Activated CD4-positive, alpha-beta T cell treated with anti-CD3 and anti-CD28 coated beads for 36 hours (primary cell): ENCODE results near the gene GALNT10. TPM values are rescaled to one million over a fixed set of nuclear protein-coding genes. Genes with fewer than 3 reads are reported as not detected.

Source experiments
- ATAC-seq: fragments of 200-7000 bp; cut with Tn5 transposase; one replicate; pipeline ENCODE4 v1.10.0; 2021; ENCODE audit warnings: mild to moderate bottlenecking, moderate library complexity
- CTCF ChIA-PET: fragments of 350-600 bp; sonication (Branson Sonifier 250); formaldehyde crosslinking; loops from one replicate; lab custom pipeline; 2021; ENCODE audit warnings: antibody characterized with exemption; lab: Charles Lee
- POLR2A ChIA-PET: fragments of 350-600 bp; sonication (Branson Sonifier 250); formaldehyde crosslinking; loops from one replicate; lab custom pipeline; 2021; ENCODE audit warnings: antibody characterized with exemption, inconsistent platforms; lab: Charles Lee
- DNase-seq: peaks from one replicate; pipeline ENCODE4 v3.0.0-alpha.2; 2020
- H3K27ac Mint-ChIP-seq: one replicate; pipeline ENCODE4 v1.8.0; 2021; ENCODE audit warnings: mixed read lengths
- H3K27me3 Mint-ChIP-seq: one replicate; pipeline ENCODE4 v1.8.0; 2021; ENCODE audit warnings: mixed read lengths
- H3K36me3 Mint-ChIP-seq: one replicate; pipeline ENCODE4 v1.8.0; 2021; ENCODE audit warnings: low read depth, mixed read lengths
- H3K4me1 Mint-ChIP-seq: one replicate; pipeline ENCODE4 v1.8.0; 2021; ENCODE audit warnings: mixed read lengths
- H3K4me3 Mint-ChIP-seq: one replicate; pipeline ENCODE4 v1.8.0; 2021; ENCODE audit warnings: mild to moderate bottlenecking, moderate library complexity, mixed read lengths
- H3K9me3 Mint-ChIP-seq: one replicate; pipeline ENCODE4 v1.8.0; 2021; ENCODE audit warnings: low read depth, mixed read lengths
- intact Hi-C, 2 experiments: fragments of 100-400 bp; cut with DNase I in 1 of 2; cut with micrococcal nuclease in 1 of 2; formaldehyde crosslinking; loops; one replicate each; pipeline versions ENCODE4 v1.14.2 to v1.15.1; 2022 to 2024; cut with DNase I, micrococcal nuclease
- total RNA-seq, 2 experiments: library from RNA; stranded (reverse); gene quantifications; one replicate each; pipeline ENCODE4 v1.2.3, GENCODE V29; 2021

The GALNT10 gene
- total RNA-seq, 2 experiments from 2014 or later: 29.9 to 49.1 TPM

DNA sequence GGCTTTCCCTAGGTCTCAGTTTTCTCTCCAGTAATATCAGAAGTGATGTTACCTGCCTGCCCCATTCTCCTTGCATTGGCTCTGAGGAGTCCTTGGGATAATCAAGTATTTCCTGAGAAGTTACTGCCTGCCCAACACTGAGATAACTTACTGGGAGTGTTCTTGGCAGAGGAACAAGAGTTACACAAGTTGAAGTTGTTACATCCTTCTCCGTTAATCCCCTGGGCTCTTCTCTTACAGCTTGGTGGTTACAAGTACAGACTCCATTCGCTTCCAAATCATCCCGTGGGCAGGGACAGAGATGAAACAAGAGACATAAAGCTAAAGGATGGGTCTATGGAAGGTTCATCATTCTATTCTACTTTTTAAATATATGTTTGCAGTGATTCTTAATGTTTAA, 181.2 kb downstream of the GALNT10 start:
- DNase-seq (no peak), ATAC-seq (no peak)
- Mint-ChIP-seq H3K4me1 (peaks cover 2% of the 10 kb centered on the region), H3K36me3 (peaks cover 7% of the 10 kb centered on the region), H3K27ac (no peak overlapping the region), H3K9me3 (no peaks in the 10 kb centered on the region), H3K27me3 (no peaks in the 10 kb centered on the region), H3K4me3 (no peak overlapping the region)
- CTCF ChIA-PET: interaction anchor here (0.6 kb wide), 1 partner anchor 14 kb away, joined by 3 read pairs; no protein-coding TSS in a partner anchor
- POLR2A ChIA-PET: no interaction called here
- intact Hi-C loops: no loop called here

- DNase-seq: no peak
- ATAC-seq: no peak
- H3K4me3 Mint-ChIP-seq: no peak overlapping the region
- intact Hi-C loops: no loop called here
- H3K36me3 Mint-ChIP-seq: peaks cover 13% of the 10 kb centered on the region
- H3K27ac Mint-ChIP-seq: no peak overlapping the region
- no peaks in the 10 kb centered on the region for H3K27me3 Mint-ChIP-seq
- CTCF ChIA-PET: no interaction called here
- H3K9me3 Mint-ChIP-seq: no peaks in the 10 kb centered on the region
- H3K4me1 Mint-ChIP-seq: no peaks in the 10 kb centered on the region
- POLR2A ChIA-PET: no interaction called here
These were observed 182.1 kb downstream of the GALNT10 start for GRCh38 chr5:154372661-154373060.

DNA sequence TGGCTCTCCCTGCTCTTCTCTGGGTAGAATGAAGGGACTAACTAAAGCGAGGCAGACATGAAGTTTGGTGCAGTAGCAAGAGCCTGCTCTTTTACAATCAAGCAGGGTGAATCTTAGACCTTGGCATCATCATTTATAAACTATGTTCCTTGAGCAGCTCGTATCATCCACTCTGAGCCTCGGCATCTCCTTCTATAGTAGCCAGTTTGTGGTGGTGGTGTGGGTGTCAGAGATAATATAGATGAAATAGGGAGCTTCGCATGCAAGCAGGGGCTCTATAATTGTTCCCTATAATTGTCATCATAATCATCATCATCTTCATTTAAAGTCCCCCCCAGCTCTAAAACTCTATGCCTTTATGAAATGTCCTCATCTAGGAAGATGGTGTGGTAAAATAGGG, 182.8 kb downstream of the GALNT10 start:
- CTCF ChIA-PET: no interaction called here
- no peaks in the 10 kb centered on the region for H3K9me3 Mint-ChIP-seq

DNA sequence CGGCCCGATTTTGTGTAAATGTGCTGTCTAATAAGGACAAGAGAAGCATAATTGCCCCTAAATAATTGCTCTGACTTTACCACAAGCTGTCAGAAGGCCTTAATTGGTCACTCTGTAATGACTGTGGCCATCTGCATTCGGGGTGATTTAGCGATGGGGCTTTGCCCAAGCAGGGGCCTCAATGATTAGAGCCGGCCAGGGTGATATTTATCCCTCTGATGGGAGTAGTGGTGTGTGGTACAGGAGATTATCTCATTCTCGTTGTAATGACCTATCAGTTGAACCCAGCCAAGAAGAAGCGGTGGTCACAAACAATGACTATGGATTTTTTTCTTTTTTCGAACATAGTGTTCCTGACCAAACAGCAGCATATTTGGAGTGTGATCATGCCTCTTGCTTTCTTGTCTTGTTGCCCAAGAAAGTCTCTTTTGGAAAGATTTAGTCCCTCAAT, 183.2 kb downstream of the GALNT10 start:
- no peak overlapping the region for H3K27ac Mint-ChIP-seq
- intact Hi-C loops: no loop called here
- H3K36me3 Mint-ChIP-seq: peaks cover 20% of the 10 kb centered on the region
- no peaks in the 10 kb centered on the region for H3K9me3 Mint-ChIP-seq
- ChIA-PET CTCF (no interaction called here), POLR2A (interaction anchor here (0.6 kb wide), 1 partner anchor 119 kb away, joined by 3 read pairs; no protein-coding TSS in a partner anchor)
- no peak for ATAC-seq
- no peaks in the 10 kb centered on the region for H3K27me3 Mint-ChIP-seq
- H3K4me3 Mint-ChIP-seq: no peak overlapping the region
- H3K4me1 Mint-ChIP-seq: no peaks in the 10 kb centered on the region
- DNase-seq: no peak

More for the DNA sequence above, 182.8 kb downstream of the GALNT10 start:
- POLR2A ChIA-PET: interaction anchor here (0.6 kb wide), 1 partner anchor 119 kb away, joined by 3 read pairs; no protein-coding TSS in a partner anchor
- Mint-ChIP-seq H3K4me3 (no peak overlapping the region), H3K27me3 (no peaks in the 10 kb centered on the region), H3K4me1 (no peaks in the 10 kb centered on the region), H3K27ac (no peak overlapping the region), H3K36me3 (peaks cover 19% of the 10 kb centered on the region)
- DNase-seq (no peak), ATAC-seq (no peak)
- intact Hi-C loops: no loop called here

DNA sequence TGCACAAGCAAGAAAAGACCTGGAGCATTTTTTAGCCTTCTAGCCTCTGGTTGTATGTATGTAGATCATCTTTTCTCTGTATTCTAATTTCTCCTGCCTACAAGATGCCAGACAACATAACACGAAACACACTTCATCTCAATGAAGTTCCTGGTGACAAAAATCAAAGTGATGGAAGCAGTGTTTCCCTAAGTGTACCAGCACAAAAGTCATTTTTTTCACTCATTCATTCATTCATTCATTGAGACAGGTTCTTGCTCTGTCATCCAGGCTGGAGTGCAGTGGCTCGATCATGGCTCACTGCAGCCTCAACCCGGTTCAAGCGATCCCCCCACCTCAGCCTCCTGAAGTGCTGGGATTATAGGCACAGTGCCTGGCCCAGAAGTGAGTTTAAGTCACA, 183.7 kb downstream of the GALNT10 start:
- H3K9me3 Mint-ChIP-seq: no peaks in the 10 kb centered on the region
- no peak overlapping the region for H3K27ac Mint-ChIP-seq
- DNase-seq (no peak), ATAC-seq (no peak)
- CTCF ChIA-PET: interaction anchor here (0.7 kb wide), 1 partner anchor 1978 kb away, joined by 3 read pairs; no protein-coding TSS in a partner anchor
- H3K36me3 Mint-ChIP-seq: peaks cover 20% of the 10 kb centered on the region
- POLR2A ChIA-PET: no interaction called here
- H3K4me3 Mint-ChIP-seq: no peak overlapping the region
- no peaks in the 10 kb centered on the region for H3K27me3 Mint-ChIP-seq
- no peaks in the 10 kb centered on the region for H3K4me1 Mint-ChIP-seq
- intact Hi-C loops: no loop called here

DNA sequence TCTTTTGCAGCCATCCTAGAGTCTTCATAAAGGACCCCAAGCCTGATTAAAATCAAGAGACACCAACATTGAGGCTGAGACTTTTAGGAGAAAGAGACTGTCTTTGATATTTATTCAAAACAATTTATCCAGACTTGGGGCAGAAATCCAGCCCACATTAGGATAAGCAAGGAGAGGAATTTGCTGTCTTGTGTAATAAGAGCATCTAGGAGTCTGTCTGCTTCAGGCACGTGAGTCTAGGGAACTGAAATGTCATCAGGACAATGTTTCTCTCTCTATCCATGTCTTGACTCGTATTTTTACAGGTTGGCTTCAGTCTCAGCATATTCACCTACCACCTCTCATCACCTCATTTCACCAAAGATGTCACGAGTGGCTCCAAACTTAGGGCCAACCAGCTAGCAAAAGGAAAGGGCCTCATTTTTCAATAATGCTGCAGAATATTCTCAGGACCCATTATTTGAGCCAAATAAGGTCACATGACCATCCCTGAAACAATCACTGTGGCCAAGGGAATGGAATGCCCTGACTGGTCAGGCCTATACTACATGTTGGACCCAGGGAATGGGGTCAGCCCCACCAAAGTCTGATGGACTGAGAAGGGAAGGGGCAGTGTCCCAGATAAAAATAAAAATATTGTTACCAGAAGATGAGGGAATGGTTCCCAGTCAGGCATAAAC, 184.9 kb downstream of the GALNT10 start:
- no peaks in the 10 kb centered on the region for H3K4me1 Mint-ChIP-seq
- no peaks in the 10 kb centered on the region for H3K9me3 Mint-ChIP-seq
- no peak for ATAC-seq
- peaks cover 21% of the 10 kb centered on the region for H3K36me3 Mint-ChIP-seq
- H3K4me3 Mint-ChIP-seq: no peak overlapping the region
- H3K27ac Mint-ChIP-seq: no peak overlapping the region
- intact Hi-C loops: no loop called here
- ChIA-PET CTCF (no interaction called here), POLR2A (no interaction called here)
- no peaks in the 10 kb centered on the region for H3K27me3 Mint-ChIP-seq
- no peak for DNase-seq

GRCh38 chr5:154376481-154376880, 185.9 kb downstream of the GALNT10 start:
- intact Hi-C loops: no loop called here
- POLR2A ChIA-PET: no interaction called here
- H3K9me3 Mint-ChIP-seq: no peaks in the 10 kb centered on the region
- DNase-seq (no peak), ATAC-seq (no peak)
- CTCF ChIA-PET: no interaction called here
- no peak overlapping the region for H3K4me3 Mint-ChIP-seq
- no peaks in the 10 kb centered on the region for H3K27me3 Mint-ChIP-seq
- no peak overlapping the region for H3K27ac Mint-ChIP-seq
- H3K4me1 Mint-ChIP-seq: no peaks in the 10 kb centered on the region
- peaks cover 23% of the 10 kb centered on the region for H3K36me3 Mint-ChIP-seq

GRCh38 chr5:154377754-154378533, 187.4 kb downstream of the GALNT10 start:
- Mint-ChIP-seq H3K27ac (no peak overlapping the region), H3K4me1 (no peaks in the 10 kb centered on the region), H3K27me3 (no peaks in the 10 kb centered on the region), H3K9me3 (no peaks in the 10 kb centered on the region), H3K36me3 (peaks cover 27% of the 10 kb centered on the region), H3K4me3 (no peak overlapping the region)
- no peak for DNase-seq
- intact Hi-C loops: no loop called here
- CTCF ChIA-PET: interaction anchor here (0.7 kb wide), 1 partner anchor 21 kb away, joined by 3 read pairs; no protein-coding TSS in a partner anchor
- ATAC-seq: no peak
- POLR2A ChIA-PET: no interaction called here

- H3K27me3 Mint-ChIP-seq: no peaks in the 10 kb centered on the region
- peaks cover 38% of the 10 kb centered on the region for H3K36me3 Mint-ChIP-seq
- H3K27ac Mint-ChIP-seq: no peak overlapping the region
These were observed 189.7 kb downstream of the GALNT10 start for GRCh38 chr5:154380263-154380662.

DNA sequence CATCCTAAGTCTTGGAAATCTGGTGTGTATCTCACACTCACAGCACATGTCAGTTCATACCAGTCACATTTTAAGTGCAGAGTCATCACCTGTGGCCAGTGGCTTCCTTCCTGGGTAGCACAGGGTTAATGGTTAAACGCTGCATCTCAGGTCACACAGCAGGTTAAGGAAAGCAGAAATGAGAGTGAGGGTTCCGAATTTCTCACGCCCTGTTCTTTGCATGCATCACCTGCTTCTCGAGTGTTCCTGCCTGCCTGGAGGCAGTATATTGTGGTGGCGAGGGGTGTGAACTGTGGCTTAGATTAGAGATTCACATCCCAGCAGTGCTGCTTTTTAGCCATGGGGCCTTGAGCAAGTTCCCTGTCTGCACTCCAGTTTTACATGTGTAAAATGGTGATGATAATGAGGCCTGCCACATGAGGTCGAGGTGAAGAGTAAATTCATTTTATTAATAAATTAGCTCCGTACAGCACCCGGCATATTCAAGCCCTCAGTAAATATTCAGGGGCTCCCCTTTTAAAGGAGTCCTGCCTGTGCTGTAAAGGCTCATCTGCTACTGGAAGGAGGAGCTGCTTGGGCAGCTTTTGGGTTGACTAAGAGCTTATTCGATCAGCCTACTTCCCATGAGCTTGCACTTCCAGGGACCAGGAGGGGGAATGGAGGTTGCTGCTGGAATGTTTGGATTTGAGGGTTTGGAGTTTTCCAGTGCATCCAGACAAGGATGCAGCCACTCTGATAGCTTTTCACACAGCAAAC, 194.1 kb downstream of the GALNT10 start:
- intact Hi-C loops: no loop called here
- H3K27ac Mint-ChIP-seq: peak overlapping the region; percentile 61
- peaks cover 3% of the 10 kb centered on the region for H3K4me1 Mint-ChIP-seq
- H3K36me3 Mint-ChIP-seq: peaks cover 31% of the 10 kb centered on the region
- no peak overlapping the region for H3K4me3 Mint-ChIP-seq
- ATAC-seq (peak; percentile 16), DNase-seq (peak; percentile 11)
- CTCF ChIA-PET: interaction anchor here (0.5 to 1.2 kb wide), 3 partner anchors 20 to 305 kb away, joined by 3 to 5 read pairs (median 4); no protein-coding TSS in a partner anchor
- POLR2A ChIA-PET: no interaction called here
- no peaks in the 10 kb centered on the region for H3K9me3 Mint-ChIP-seq
- H3K27me3 Mint-ChIP-seq: no peaks in the 10 kb centered on the region

More at GRCh38 chr5:154380263-154380662, 189.7 kb downstream of the GALNT10 start:
- intact Hi-C loops: no loop called here
- ATAC-seq: no peak
- no peaks in the 10 kb centered on the region for H3K9me3 Mint-ChIP-seq
- CTCF ChIA-PET: interaction anchor here (0.6 kb wide), 1 partner anchor 42 kb away, joined by 3 read pairs; no protein-coding TSS in a partner anchor
- H3K4me1 Mint-ChIP-seq: peaks cover under 1% of the 10 kb centered on the region
- DNase-seq: no peak
- POLR2A ChIA-PET: no interaction called here
- H3K4me3 Mint-ChIP-seq: no peak overlapping the region

DNA sequence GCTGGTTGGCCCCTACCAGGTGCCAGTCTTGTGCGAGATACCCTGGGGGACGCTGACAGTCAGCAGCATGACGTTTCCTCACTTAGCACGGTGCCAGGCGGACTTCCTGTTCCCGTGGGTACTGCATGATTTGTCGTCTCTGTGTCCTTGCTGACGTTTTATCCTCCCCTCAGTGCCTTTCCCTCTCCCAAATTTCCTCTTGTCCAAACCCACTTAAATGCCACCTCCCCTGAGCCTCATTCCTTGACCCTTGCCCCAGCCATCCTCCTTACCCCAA, 194.6 kb downstream of the GALNT10 start:
- no peaks in the 10 kb centered on the region for H3K9me3 Mint-ChIP-seq
- CTCF ChIA-PET: interaction anchor here (0.7 kb wide), 1 partner anchor 229 kb away, joined by 3 read pairs; no protein-coding TSS in a partner anchor
- no peak overlapping the region for H3K4me3 Mint-ChIP-seq
- ATAC-seq (no peak), DNase-seq (no peak)
- POLR2A ChIA-PET: no interaction called here
- H3K4me1 Mint-ChIP-seq: peaks cover 3% of the 10 kb centered on the region
- no peaks in the 10 kb centered on the region for H3K27me3 Mint-ChIP-seq
- intact Hi-C loops: no loop called here
- H3K36me3 Mint-ChIP-seq: peaks cover 34% of the 10 kb centered on the region
- no peak overlapping the region for H3K27ac Mint-ChIP-seq
